Muscle layer of colon (tissue), 2 donors: ENCODE measurements around the gene HOXC10.

Experiments
- H3K27ac ChIP-seq: one replicate; pipeline ENCODE4 v1.7.0; 2013; ENCODE audit warnings: low read depth, mild to moderate bottlenecking, low read length, moderate library complexity
- H3K27me3 ChIP-seq, 2 donors: one replicate each; pipeline ENCODE4 v1.7.0; 2013; ENCODE audit warnings: low read length in 2 of 2, mild to moderate bottlenecking in 2 of 2; ENCODE audit not compliant: insufficient read depth in 2 of 2, control insufficient read depth in 1 of 2
- H3K36me3 ChIP-seq: one replicate; pipeline ENCODE4 v1.7.0; 2013; ENCODE audit warnings: mild to moderate bottlenecking, low read length; ENCODE audit not compliant: insufficient read depth
- H3K4me1 ChIP-seq: one replicate; pipeline ENCODE4 v1.7.0; 2013; ENCODE audit warnings: mild to moderate bottlenecking, low read length; ENCODE audit not compliant: insufficient read depth
- H3K4me3 ChIP-seq, 2 donors: one replicate each; pipeline ENCODE4 v1.7.0; 2013; ENCODE audit warnings: low read length in 2 of 2, low read depth in 1 of 2, mild to moderate bottlenecking in 1 of 2, moderate library complexity in 1 of 2
- H3K9ac ChIP-seq: one replicate; pipeline ENCODE4 v1.7.0; 2013; ENCODE audit warnings: low read length
- H3K9me3 ChIP-seq: one replicate; pipeline ENCODE4 v1.7.0; 2013; ENCODE audit warnings: mild to moderate bottlenecking, low read length
- donor health status: abdominal sarcoma.
- donor health status: Adenocarcinoma of cecum.

The HOXC10 gene

GRCh38 chr12:53999559-54000115 lies 14.7 kb downstream of the HOXC10 start:
- Histone ChIP-seq H3K36me3 (no peaks in the 10 kb centered on the region), H3K9ac (no peak overlapping the region), H3K27ac (no peak overlapping the region), H3K4me1 (peaks cover 15% of the 10 kb centered on the region), H3K9me3 (no peaks in the 10 kb centered on the region), H3K27me3 (peaks cover 48 to 94% of the 10 kb centered on the region in 2 donors), H3K4me3 (peak overlapping the region; percentile 45 to 56)

DNA sequence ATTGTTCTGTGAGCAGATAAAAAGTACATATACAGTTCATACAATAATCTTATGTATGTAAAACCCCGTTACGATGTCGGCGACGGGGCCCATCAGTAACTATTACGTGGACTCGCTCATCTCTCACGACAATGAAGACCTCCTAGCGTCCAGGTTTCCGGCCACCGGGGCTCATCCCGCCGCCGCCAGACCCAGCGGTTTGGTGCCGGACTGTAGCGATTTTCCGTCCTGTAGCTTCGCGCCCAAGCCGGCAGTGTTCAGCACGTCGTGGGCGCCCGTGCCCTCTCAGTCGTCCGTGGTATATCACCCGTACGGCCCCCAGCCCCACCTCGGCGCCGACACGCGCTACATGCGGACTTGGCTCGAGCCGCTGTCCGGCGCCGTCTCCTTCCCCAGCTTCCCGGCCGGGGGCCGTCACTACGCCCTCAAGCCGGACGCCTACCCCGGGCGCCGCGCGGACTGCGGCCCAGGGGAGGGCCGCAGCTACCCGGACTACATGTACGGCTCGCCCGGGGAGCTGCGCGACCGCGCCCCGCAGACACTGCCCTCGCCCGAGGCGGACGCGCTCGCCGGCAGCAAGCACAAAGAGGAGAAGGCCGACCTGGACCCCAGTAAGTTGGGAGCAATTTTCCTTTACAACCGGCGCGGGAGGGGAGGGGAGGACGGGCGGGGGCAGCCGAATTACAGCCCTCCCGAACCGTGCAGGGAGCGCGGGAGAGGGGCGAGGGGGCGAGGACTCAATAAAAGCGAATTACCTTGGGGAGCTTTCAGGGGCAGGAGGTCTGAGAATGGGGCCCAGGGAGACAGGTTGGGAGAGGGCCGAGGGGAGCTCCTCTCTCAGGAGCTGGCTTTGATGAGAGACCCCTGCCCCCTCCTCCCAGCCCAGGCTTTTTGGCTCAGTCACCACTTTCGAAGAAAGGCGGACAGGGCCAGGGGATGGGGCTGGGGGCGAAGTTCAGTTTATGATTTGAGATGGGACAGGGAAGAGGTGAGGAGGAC lies 15.5 kb downstream of the HOXC10 start, which contains the start of gene HOXC9:
Gene HOXC9 (plus strand): TSS at position 46 of the 999 bp plus-strand sequence. CDS start 28 bp downstream, at position 74.
- H3K4me3 ChIP-seq: peak within 1 kb of the TSS; percentile 45 to 56

DNA sequence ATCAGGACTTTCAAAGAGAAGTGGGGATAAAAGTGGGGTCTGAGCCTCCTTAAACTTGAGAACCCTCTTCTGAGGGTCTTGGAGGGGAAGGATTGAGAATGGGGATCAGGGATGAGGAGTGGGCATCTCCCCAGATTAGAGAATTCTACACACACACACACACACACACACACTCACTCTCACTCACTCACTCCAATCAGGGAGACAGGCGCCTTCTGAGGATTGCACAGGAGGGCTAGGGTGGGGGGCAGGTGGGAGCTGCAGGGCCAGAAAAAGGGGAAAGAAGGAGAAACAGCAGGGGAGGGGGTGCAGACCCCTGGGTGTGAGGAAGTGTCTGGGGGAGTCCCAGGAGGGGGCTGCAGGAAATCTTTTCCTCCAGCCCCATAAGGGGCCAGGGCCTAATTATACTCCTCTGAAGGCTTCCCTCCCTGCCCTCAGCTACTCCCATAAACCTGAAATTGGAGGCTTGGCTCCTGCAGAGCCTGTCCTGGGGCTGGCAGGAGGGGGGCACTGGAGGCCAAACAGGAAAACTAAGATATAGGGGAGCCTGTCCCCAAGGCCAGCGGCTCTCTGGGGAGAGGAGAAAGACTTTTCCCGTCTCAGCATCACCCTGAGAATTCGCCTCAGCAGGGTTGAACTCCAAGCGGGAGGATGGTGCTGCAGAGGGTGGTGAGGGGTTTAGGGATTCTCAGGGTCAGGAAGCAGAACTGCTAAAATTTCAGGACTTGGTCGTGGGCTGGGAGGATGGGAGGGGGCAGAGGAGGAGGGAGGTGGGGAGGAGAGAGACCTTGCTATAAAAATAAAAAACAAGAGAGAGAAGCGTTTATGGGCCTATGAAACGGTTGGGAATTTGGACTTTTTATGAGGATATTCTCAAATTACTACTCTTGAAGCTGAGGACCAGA lies 16.6 kb downstream of the HOXC10 start:
- Histone ChIP-seq H3K4me3 (peak overlapping the region in 1 of 2 donors; percentile 56), H3K9me3 (no peaks in the 10 kb centered on the region), H3K9ac (no peak overlapping the region), H3K27me3 (peaks cover 51 to 95% of the 10 kb centered on the region in 2 donors), H3K27ac (no peak overlapping the region), H3K4me1 (peaks cover 9% of the 10 kb centered on the region), H3K36me3 (no peaks in the 10 kb centered on the region)

More for the DNA sequence above, 15.5 kb downstream of the HOXC10 start, which contains the start of gene HOXC9:
- H3K36me3 ChIP-seq: no peaks in the 10 kb centered on the region
- no peaks in the 10 kb centered on the region for H3K9me3 ChIP-seq
- peaks cover 15% of the 10 kb centered on the region for H3K4me1 ChIP-seq
- H3K27me3 ChIP-seq: peaks cover 50 to 95% of the 10 kb centered on the region in 2 donors
- no peak within 1 kb of the TSS for H3K9ac ChIP-seq
- H3K27ac ChIP-seq: peak within 1 kb of the TSS; percentile 4

DNA sequence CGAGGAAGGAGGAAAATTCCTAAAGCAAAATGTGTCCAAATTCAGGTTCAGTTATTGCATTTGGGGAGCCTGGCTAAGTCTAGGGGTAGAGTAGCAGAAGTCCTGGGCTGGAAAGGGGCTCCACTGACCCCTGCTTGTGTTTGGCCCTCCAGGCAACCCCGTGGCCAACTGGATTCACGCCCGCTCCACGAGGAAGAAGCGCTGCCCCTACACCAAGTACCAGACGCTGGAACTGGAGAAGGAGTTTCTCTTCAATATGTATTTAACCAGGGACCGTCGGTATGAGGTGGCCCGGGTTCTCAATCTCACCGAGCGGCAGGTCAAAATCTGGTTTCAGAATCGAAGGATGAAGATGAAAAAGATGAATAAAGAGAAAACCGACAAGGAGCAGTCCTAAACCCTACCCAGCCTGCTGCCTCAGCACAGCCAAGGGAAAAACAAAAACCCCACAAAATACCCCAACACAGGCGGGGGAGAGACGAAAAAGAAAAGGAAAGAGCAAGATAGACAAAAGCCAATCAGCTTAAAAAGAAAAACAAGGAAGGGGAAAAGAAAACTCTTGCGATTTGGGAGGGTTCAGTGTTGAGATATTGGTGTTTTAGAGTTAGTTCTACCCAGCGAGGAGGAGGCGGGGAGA lies 17.4 kb downstream of the HOXC10 start:
- no peak overlapping the region for H3K4me3 ChIP-seq
- peaks cover 7% of the 10 kb centered on the region for H3K4me1 ChIP-seq
- no peak overlapping the region for H3K27ac ChIP-seq
- H3K27me3 ChIP-seq: peaks cover 57 to 95% of the 10 kb centered on the region in 2 donors
- H3K9me3 ChIP-seq: no peaks in the 10 kb centered on the region
- no peak overlapping the region for H3K9ac ChIP-seq
- H3K36me3 ChIP-seq: no peaks in the 10 kb centered on the region

DNA sequence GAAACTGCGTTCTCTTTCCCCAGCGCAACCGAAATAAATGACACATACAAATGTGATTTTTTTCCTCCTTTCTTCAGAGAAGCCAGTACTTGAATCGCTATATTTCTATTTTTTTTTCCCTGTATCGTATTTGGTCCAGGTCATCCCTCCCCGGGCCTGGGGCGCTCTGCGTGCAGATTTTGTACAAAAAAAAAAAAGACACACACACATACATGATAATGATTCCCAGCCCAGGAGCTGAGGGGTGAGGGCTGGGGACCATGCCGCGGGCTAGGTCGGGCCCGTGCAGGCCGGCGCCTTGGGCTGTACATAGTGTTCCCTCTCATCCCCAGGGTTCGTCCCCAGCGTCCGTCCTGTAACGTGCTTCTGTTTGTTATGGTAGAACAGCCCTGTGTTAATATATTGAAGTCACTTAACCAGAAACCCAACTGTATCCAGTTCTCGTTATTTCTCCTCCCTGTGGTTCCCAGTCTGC lies 18.0 kb downstream of the HOXC10 start:
- no peaks in the 10 kb centered on the region for H3K9me3 ChIP-seq
- no peak overlapping the region for H3K9ac ChIP-seq
- no peak overlapping the region for H3K27ac ChIP-seq
- H3K27me3 ChIP-seq: peaks cover 57 to 95% of the 10 kb centered on the region in 2 donors
- no peaks in the 10 kb centered on the region for H3K36me3 ChIP-seq
- H3K4me1 ChIP-seq: peaks cover 7% of the 10 kb centered on the region
- no peak overlapping the region for H3K4me3 ChIP-seq

DNA sequence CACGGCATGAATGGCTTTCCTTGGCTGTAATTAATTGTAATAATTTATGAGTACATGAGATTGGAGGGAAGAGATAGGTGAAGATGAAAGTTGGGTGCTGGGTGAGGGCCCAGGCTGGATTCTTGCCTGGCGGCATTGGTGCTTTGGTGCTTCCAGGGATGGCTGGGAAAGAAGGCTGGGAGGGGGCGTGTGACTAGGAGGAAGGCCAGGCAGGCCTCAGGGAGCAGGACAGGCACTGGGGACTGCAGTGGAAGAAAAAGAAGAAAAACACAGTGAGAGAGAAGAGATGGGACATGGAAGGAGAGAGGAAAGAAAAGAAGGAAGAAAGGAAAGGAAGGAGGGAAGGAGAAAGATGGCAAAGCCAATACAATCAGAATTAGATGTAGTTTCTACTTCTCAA lies 18.7 kb downstream of the HOXC10 start:
- H3K27me3 ChIP-seq: peaks cover 55 to 94% of the 10 kb centered on the region in 2 donors
- H3K9ac ChIP-seq: no peak overlapping the region
- no peaks in the 10 kb centered on the region for H3K9me3 ChIP-seq
- H3K36me3 ChIP-seq: no peaks in the 10 kb centered on the region
- peaks cover 7% of the 10 kb centered on the region for H3K4me1 ChIP-seq
- H3K4me3 ChIP-seq: no peak overlapping the region
- H3K27ac ChIP-seq: no peak overlapping the region

- H3K4me3 ChIP-seq: no peak overlapping the region
- peaks cover 8% of the 10 kb centered on the region for H3K4me1 ChIP-seq
- no peak overlapping the region for H3K27ac ChIP-seq
- no peaks in the 10 kb centered on the region for H3K9me3 ChIP-seq
- H3K27me3 ChIP-seq: peaks cover 53 to 91% of the 10 kb centered on the region in 2 donors
- no peaks in the 10 kb centered on the region for H3K36me3 ChIP-seq
- no peak overlapping the region for H3K9ac ChIP-seq
These were observed 19.3 kb downstream of the HOXC10 start for GRCh38 chr12:54004063-54004840.

- H3K9ac ChIP-seq: no peak overlapping the region
- no peak overlapping the region for H3K4me3 ChIP-seq
- peaks cover 60 to 93% of the 10 kb centered on the region in 2 donors for H3K27me3 ChIP-seq
- H3K9me3 ChIP-seq: no peaks in the 10 kb centered on the region
- peaks cover 8% of the 10 kb centered on the region for H3K4me1 ChIP-seq
- H3K36me3 ChIP-seq: no peaks in the 10 kb centered on the region
- no peak overlapping the region for H3K27ac ChIP-seq
These were observed 20.0 kb downstream of the HOXC10 start for GRCh38 chr12:54004841-54005530.

GRCh38 chr12:54005531-54005852 lies 20.5 kb downstream of the HOXC10 start:
- H3K4me3 ChIP-seq: no peak overlapping the region
- peaks cover 64 to 93% of the 10 kb centered on the region in 2 donors for H3K27me3 ChIP-seq
- H3K27ac ChIP-seq: no peak overlapping the region
- no peaks in the 10 kb centered on the region for H3K9me3 ChIP-seq
- H3K36me3 ChIP-seq: no peaks in the 10 kb centered on the region
- H3K4me1 ChIP-seq: peaks cover 7% of the 10 kb centered on the region
- no peak overlapping the region for H3K9ac ChIP-seq
